HCT116 (cell line): Measurements from ENCODE around the gene BEND7.
A peak's percentile ranks its signal among the peaks of the same experiment; 100 is the strongest.

Experiments
- EGR1 ChIP-seq: IDR thresholded peaks from 2 replicates; pipeline ENCODE4 v1.6.1; 2012; ENCODE audit warnings: low read depth
- EZH2 ChIP-seq: fragments of 200-600 bp; sonication (generic); IDR thresholded peaks from 2 replicates; pipeline ENCODE4 v1.6.1; 2017; ENCODE audit warnings: antibody characterized with exemption, mixed run types
- EZH2phosphoT487 ChIP-seq: fragments of 200-600 bp; IDR thresholded peaks from 2 replicates; pipeline ENCODE4 v1.6.1; 2018; ENCODE audit warnings: antibody characterized with exemption, borderline replicate concordance
- FOSL1 ChIP-seq: IDR thresholded peaks from 2 replicates; pipeline ENCODE4 v1.6.1; 2012; ENCODE audit warnings: low read depth
- JUND ChIP-seq: IDR thresholded peaks from 2 replicates; pipeline ENCODE4 v1.6.1; 2012
- POLR2A ChIP-seq: IDR thresholded peaks from 2 replicates; pipeline ENCODE4 v1.7.0; 2011; ENCODE audit warnings: borderline replicate concordance; ENCODE audit not compliant: insufficient read depth, insufficient read length; ENCODE audit errors: extremely low read depth
- POLR2AphosphoS5 ChIP-seq: IDR thresholded peaks from 2 replicates; pipeline ENCODE4 v1.6.1; 2011; ENCODE audit warnings: mild to moderate bottlenecking, low read depth, low read length, moderate library complexity
- RAD21 ChIP-seq: IDR thresholded peaks from 2 replicates; pipeline ENCODE4 v1.6.1; 2012; ENCODE audit warnings: low read depth, mild to moderate bottlenecking
- TCF7L2 ChIP-seq: IDR thresholded peaks from 2 replicates; pipeline ENCODE4 v1.7.0; 2011; ENCODE audit warnings: borderline replicate concordance, inconsistent platforms; ENCODE audit not compliant: insufficient read depth, insufficient read length; ENCODE audit errors: extremely low read depth
- ZNF274 ChIP-seq: fragments of 200-500 bp; sonication (Bioruptor generic); IDR thresholded peaks from 2 replicates; pipeline ENCODE4 v1.6.1; 2014; ENCODE audit warnings: mild to moderate bottlenecking, low read depth, low read length, inconsistent platforms
- TF ChIP-seq, protein P1 (sequence below), 3 experiments: fragments of 200-600 bp in 1 of 3; sonication (generic) in 1 of 3; IDR thresholded peaks in 2 of 3; conservative IDR thresholded peaks in 1 of 3; 2 replicates each; pipeline ENCODE4 v1.5.1; 2012 to 2017; ENCODE audit warnings: low read depth in 2 of 3, low read length in 2 of 3, antibody characterized with exemption in 1 of 3, borderline replicate concordance in 1 of 3, control low read depth in 1 of 3, mild to moderate bottlenecking in 1 of 3, mixed read lengths in 1 of 3, mixed run types in 1 of 3, moderate library complexity in 1 of 3; ENCODE audit not compliant: insufficient read depth in 1 of 3
- TF ChIP-seq, protein P2 (sequence below): IDR thresholded peaks from 2 replicates; pipeline ENCODE4 v1.6.1; 2012; ENCODE audit warnings: low read depth
- TF ChIP-seq, protein P3 (sequence below): IDR thresholded peaks from 2 replicates; pipeline ENCODE4 v1.6.1; 2012

DNA sequence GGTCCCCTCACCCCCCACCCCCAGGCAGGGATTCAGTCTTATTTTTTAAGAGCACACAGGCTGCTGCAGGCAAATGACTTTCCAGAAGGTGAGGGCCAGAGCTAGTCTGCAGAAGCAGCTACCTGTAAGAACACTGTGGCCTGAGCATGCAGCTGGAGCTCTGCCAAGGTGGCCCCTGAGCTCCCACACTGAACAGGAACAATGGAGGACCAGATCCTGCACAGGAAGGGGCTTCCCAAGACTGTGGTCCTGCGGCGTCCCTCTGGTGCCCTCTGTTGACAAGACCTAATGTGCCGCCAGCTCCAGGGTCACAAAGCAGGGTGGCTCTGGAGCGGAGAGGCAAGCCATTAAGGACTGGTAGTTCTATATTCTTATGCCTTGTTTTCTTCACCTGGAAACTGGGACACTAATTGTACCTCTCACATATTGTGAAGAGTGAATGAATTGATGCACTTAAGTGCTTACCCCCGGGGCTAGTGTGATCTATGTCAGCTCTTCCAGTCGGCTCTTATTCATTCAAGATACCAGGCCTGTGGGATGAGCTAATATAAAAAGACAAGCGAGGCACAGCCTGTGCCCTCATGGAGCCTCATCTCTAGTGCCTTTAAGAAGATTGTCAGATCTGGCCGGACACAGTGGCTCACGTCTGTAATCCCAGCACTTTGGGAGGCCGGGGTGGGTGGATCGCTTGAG lies 8.0 kb upstream of the BEND7 start:
- no peak for TF ChIP-seq TCF7L2
- TF ChIP-seq, protein P1, sequence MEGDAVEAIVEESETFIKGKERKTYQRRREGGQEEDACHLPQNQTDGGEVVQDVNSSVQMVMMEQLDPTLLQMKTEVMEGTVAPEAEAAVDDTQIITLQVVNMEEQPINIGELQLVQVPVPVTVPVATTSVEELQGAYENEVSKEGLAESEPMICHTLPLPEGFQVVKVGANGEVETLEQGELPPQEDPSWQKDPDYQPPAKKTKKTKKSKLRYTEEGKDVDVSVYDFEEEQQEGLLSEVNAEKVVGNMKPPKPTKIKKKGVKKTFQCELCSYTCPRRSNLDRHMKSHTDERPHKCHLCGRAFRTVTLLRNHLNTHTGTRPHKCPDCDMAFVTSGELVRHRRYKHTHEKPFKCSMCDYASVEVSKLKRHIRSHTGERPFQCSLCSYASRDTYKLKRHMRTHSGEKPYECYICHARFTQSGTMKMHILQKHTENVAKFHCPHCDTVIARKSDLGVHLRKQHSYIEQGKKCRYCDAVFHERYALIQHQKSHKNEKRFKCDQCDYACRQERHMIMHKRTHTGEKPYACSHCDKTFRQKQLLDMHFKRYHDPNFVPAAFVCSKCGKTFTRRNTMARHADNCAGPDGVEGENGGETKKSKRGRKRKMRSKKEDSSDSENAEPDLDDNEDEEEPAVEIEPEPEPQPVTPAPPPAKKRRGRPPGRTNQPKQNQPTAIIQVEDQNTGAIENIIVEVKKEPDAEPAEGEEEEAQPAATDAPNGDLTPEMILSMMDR (IDR thresholded peaks at IDR 0.05 in 2 of 3, conservative IDR thresholded peaks at IDR 0.05 in 1 of 3; ENCODE audit: borderline replicate concordance in 1 of 3, insufficient read depth in 1 of 3, low read depth in 2 of 3, low read length in 2 of 3), result peak; percentile 62 to 84 (median 80); a peak in 5 of 6 replicates
- TF ChIP-seq POLR2A, result no peak
- peak; percentile 78 for TF ChIP-seq RAD21
- TF ChIP-seq JUND, result no peak
- TF ChIP-seq, protein P2, sequence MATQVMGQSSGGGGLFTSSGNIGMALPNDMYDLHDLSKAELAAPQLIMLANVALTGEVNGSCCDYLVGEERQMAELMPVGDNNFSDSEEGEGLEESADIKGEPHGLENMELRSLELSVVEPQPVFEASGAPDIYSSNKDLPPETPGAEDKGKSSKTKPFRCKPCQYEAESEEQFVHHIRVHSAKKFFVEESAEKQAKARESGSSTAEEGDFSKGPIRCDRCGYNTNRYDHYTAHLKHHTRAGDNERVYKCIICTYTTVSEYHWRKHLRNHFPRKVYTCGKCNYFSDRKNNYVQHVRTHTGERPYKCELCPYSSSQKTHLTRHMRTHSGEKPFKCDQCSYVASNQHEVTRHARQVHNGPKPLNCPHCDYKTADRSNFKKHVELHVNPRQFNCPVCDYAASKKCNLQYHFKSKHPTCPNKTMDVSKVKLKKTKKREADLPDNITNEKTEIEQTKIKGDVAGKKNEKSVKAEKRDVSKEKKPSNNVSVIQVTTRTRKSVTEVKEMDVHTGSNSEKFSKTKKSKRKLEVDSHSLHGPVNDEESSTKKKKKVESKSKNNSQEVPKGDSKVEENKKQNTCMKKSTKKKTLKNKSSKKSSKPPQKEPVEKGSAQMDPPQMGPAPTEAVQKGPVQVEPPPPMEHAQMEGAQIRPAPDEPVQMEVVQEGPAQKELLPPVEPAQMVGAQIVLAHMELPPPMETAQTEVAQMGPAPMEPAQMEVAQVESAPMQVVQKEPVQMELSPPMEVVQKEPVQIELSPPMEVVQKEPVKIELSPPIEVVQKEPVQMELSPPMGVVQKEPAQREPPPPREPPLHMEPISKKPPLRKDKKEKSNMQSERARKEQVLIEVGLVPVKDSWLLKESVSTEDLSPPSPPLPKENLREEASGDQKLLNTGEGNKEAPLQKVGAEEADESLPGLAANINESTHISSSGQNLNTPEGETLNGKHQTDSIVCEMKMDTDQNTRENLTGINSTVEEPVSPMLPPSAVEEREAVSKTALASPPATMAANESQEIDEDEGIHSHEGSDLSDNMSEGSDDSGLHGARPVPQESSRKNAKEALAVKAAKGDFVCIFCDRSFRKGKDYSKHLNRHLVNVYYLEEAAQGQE, result no peak
- no peak for TF ChIP-seq EZH2phosphoT487
- TF ChIP-seq EZH2, result no peak
- TF ChIP-seq POLR2AphosphoS5, result no peak
- no peak for TF ChIP-seq ZNF274
- TF ChIP-seq, protein P3, sequence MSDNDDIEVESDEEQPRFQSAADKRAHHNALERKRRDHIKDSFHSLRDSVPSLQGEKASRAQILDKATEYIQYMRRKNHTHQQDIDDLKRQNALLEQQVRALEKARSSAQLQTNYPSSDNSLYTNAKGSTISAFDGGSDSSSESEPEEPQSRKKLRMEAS, result no peak
- TF ChIP-seq EGR1, result no peak
- TF ChIP-seq FOSL1, result no peak
